DMS153 treated with DMSO at 0.1 percent for 48 hours (cell line): ENCODE data around the gene LNP1.

Experiments used
- DNase-seq: peaks from one replicate; lab custom pipeline; 2025; ENCODE audit not compliant: unreplicated experiment; lab: John Stamatoyannopoulos, UW

Gene LNP1

GRCh38 chr3:100399341-100400071, 1.8 kb upstream of the LNP1 start:
- no peak for DNase-seq

DNA sequence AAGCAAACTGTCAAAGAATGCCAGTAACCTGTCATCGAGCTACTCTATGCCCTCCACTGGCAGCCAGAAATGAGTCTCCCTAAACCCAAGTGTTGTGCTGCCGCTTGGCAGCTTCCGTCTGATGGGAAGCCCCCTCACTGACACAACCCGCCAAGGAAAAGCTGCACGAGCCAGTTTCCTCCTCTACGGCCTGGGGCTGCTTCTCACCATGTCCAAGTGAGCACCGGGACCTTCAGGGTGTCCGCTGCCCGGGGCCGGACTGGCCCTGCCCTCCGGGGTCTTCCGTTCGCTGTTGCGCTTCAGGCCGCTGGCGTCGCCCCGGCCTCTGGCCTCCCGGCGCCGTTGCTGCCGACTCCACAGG, 940 bp upstream of the LNP1 start:
- no peak for DNase-seq

DNA sequence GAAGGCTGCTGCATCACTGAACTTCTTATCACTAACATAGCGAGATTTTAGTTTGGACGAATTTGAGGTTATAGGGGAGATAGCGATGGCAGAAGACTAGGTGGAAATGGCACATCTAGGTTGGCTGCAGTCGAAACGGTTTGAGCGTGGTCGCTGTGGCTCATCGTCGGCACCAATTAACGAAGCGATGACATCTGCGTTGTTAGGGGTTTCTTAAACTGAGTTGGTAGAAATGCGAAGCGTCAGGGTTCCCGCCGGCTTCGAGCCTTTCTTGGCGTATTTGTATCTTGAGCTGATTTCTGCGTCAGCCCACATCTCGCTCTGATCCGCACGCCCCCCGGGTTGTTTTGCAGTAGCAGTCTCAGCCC, 319 bp downstream of the LNP1 start:
- peak; percentile 57 for DNase-seq

DNA sequence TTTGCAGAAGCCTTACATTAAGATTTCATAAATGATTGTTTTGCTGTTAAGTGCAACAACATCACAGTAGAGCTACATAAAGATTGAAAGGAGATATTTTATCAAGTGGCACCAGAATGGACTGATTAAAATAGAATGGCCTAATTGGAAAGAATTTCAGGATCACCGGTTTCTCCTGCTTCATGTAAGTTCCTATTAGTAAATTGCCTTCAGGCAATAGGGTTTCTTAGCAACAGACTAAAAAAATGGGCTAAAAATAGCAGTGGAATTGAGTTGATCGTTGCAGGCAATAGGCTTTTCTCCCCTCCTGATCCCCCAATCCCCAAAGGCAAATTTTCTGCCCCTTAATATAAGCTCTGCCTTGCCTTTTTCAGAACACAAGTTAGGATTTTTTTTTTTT, 917 bp downstream of the LNP1 start:
- no peak for DNase-seq

GRCh38 chr3:100402891-100403290, 1.6 kb downstream of the LNP1 start:
- no peak for DNase-seq

DNA sequence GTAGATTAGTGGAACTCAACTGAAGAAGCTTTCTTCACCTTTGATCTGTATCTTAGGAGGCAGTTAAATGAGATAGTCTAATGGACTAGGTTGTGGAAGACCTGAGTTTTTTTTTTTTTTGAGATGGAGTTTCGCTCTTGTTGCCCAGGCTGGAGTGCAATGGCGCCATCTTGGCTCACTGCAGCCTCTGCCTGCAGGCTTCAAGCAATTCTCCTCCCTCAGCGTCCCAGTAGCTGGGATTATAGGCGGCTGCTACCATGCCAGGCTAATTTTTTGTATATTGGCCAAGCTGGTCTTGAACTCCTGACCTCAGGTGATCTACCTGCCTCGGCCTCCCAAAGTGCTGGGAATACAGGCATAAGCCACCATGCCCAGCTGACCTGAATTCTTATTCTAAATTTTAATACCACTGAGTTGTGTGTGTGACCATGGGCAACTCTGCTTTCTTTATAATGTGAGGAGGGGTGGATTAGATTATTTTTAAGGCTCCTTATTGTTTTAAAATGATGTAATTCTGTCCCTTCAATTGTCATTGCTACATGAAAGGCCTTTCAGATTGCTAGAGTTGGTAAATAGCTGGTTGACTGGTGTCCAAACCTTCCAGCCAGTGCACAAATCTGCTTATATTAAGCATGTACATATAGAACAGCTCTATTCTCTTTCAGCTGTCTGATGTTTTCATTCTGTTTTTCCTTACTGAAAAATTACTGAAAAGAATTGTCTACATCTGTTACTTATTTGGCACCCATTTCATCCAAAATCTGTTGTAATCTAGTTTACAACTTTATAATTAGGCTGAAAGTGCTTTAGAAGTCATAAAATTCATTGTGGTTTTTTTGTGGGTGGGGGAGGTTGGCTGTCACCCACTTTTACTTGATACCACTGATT, 2.3 kb downstream of the LNP1 start:
- no peak for DNase-seq

- DNase-seq = no peak
Observed at GRCh38 chr3:100404250-100404548, 2.9 kb downstream of the LNP1 start.

GRCh38 chr3:100407164-100407563, 5.8 kb downstream of the LNP1 start:
- no peak for DNase-seq

DNA sequence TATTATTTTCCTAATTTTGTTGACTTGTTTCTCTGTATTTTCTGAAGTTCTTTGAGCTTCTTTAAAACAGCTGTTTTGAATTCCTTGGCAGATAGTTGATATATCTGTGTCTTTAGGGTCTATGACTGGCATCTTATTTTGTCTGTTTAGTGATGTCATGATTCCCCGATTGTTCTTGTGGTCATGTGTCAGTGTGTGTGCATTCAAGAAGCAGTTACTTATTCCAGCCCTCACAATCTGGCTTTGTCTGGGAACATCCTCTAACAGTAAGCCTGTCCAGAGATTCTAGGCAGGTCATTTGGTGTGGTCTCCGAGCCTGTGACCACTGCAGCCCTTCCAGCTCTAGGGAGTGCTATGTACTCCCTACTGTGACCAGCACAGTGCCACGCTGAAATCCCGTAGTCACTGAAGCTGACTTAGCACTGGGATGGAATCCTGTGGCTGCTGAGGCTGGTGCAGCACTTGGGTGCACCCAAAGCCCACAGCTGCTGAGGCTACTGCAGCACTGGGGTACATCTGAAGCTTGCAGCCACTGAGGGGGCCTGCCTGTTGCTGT, 6.7 kb downstream of the LNP1 start:
- DNase-seq = no peak

- no peak for DNase-seq
Observed at GRCh38 chr3:100411091-100411982, 10.0 kb downstream of the LNP1 start.

DNA sequence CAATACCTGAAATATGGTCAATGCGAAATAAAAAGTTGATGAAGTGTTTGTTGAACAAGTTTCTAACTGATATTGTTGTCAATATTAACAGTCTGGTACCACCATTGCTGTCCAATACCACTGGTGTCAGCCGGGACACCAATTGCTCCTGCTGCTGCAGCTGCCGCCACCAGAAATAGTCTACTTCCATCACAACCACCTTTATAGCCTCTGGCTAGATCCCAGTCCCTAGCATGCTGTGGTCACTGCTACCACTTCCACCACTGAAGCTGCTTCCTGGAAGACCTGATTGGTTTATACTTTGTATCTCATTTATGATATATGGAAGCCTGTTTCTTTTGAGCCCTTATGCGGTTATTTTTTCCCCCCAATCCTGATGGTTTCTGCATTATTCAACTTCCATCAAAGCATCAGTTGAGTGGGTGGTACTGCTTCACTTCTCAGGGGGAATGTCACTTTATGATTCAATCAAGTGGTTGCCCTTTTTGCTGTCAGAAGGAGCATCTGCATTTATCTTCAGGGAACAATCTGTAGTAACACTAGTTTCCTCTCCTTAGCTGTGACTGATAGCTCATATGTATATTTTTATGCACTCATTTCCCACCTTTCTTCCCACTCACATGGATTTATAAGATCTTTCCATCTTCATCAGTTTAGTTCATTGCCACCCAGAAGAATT, 11.7 kb downstream of the LNP1 start:
- no peak for DNase-seq

DNA sequence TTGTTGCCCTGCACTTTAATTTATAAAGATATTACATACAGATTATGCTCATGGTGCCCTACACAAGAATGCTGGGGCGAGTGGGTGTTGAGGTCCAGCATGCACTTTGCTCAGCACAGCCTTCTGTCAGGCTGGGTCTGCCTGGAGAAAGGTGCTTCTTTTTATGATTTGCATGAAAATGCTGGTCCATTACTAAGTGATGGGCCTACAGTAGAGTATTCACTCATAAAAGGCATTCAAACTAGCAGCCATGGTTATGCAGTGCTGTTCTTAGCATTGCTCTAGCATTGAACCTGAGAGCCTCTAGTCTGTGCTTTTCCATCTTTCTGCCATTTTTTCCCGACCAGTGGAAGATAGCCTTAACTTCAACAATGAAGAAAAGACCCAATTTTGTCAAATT, 12.3 kb downstream of the LNP1 start:
- no peak for DNase-seq

DNA sequence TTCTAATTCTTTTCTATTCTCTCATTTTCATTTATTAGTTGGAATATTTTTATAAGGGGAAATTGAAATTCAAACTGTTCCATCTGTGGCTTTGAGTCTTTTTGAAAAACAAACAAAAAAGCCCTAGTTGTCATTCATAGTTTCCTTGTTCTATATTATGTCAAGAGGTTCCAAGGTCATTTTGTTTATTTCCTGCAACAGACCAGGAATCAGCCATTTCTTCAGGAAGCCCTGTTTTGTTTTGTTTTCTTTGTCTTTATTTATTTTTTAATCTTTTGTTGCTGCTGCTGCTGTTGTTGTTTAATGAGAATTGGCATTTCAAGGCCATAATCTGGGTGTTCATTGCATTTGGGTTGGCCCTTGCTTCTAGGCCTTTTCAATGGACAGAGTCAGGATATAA, 14.8 kb downstream of the LNP1 start:
- no peak for DNase-seq

DNA sequence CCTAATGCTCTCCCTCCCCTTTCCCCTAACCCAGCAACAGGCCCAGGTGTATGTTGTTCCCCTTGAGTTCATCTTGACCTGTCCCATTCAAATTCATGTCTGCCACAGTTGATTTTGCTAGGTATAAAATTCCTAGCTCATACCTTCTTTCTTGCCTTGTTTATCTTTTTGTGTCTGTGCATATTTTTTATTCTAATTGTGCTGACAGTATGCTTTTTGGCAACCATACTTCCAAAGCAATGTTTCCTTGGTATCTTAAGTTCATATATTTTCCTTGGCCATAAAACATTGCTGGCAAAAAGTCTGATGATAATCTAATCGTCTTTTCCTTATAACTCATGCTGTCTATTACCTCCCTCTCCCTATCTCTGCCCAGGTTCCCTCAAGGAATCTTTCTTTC, 15.5 kb downstream of the LNP1 start:
- DNase-seq = no peak

GRCh38 chr3:100419406-100419805, 18.1 kb downstream of the LNP1 start:
- no peak for DNase-seq

- no peak for DNase-seq
Observed at GRCh38 chr3:100420885-100421284, 19.5 kb downstream of the LNP1 start.

DNA sequence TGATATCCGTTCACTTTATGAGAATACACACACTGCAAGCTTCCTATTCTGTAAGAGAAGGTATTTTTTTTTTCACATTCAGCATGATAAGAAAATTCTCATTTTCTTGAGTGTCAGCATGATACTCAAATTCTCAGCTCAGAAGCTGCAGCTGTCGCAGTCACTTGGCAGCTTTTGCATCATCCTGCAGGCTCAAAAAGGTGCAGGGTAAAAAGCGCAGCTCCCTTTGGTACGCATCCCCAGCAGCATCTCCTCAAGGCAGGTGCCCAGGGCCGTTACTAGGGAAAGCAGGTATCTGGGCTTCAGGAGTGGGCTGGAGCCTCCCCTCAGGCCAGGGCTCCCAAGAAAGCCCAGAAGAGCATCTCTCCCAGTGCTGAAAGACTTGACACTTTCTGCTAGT, 22.3 kb downstream of the LNP1 start:
- no peak for DNase-seq

- no peak for DNase-seq
Observed at GRCh38 chr3:100424261-100424660, 22.9 kb downstream of the LNP1 start.

DNA sequence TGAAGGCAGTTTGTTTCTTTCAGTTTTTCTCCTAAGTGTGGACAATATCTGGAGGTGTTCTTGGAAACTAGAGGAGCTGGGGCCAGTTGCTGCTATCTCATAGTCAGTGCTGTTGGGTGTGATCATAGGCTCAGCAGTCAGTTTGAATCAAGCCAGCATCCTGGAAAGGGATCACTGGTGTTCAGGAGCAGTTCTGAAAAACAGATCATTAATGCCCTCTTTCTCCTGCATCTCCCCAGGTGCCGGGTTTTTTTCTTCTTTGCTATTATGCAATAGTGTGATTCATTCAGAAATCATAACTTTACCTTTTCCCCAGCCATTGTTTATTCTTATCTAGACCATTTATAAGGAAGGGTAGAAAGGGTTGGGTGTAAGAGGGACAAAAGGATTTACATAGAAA, 24.0 kb downstream of the LNP1 start:
- DNase-seq = no peak

- DNase-seq = no peak
Observed at GRCh38 chr3:100426067-100426682, 24.8 kb downstream of the LNP1 start.
